ENCODE data around the gene POLR3H. TPM values are rescaled to one million over a fixed set of nuclear protein-coding genes. Genes with fewer than 3 reads are reported as not detected.

POLR3H gene
- total RNA-seq, 2 donors from 2014 or later, result 11.2 to 19.5 TPM

GRCh38 chr22:41539146-41540005, 4.9 kb downstream of the POLR3H start:
- no peak overlapping the region for H3K4me3 Mint-ChIP-seq
- DNase-seq (no peak), ATAC-seq (no peak)
- H3K9me3 ChIP-seq (ENCODE audit: control insufficient read depth, low read length, poor library complexity, severe bottlenecking), result no peaks in the 10 kb centered on the region
- no peaks in the 10 kb centered on the region for H3K27me3 Mint-ChIP-seq
- peak overlapping the region; percentile 66 for H3K27ac Mint-ChIP-seq
- H3K36me3 Mint-ChIP-seq (ENCODE audit: low read depth), result peaks cover 2% of the 10 kb centered on the region
- H3K4me1 Mint-ChIP-seq, result peaks cover 26% of the 10 kb centered on the region

GRCh38 chr22:41538583-41538982, 5.7 kb downstream of the POLR3H start:
- H3K4me1 Mint-ChIP-seq, result peaks cover 23% of the 10 kb centered on the region
- no peaks in the 10 kb centered on the region for H3K27me3 Mint-ChIP-seq
- DNase-seq (no peak), ATAC-seq (no peak)
- H3K36me3 Mint-ChIP-seq (ENCODE audit: low read depth), result peaks cover 2% of the 10 kb centered on the region
- H3K9me3 ChIP-seq (ENCODE audit: control insufficient read depth, low read length, poor library complexity, severe bottlenecking), result no peaks in the 10 kb centered on the region
- no peak overlapping the region for H3K4me3 Mint-ChIP-seq
- H3K27ac Mint-ChIP-seq, result no peak overlapping the region

- ATAC-seq (no peak), DNase-seq (no peak)
- peaks cover 19% of the 10 kb centered on the region for H3K4me1 Mint-ChIP-seq
- H3K27ac Mint-ChIP-seq, result peak overlapping the region; percentile 66
- H3K4me3 Mint-ChIP-seq, result no peak overlapping the region
- H3K27me3 Mint-ChIP-seq, result no peaks in the 10 kb centered on the region
- H3K36me3 Mint-ChIP-seq (ENCODE audit: low read depth), result peaks cover 2% of the 10 kb centered on the region
- no peaks in the 10 kb centered on the region for H3K9me3 ChIP-seq (ENCODE audit: control insufficient read depth, low read length, poor library complexity, severe bottlenecking)
These were observed 7.1 kb downstream of the POLR3H start for GRCh38 chr22:41537203-41537602.

GRCh38 chr22:41535244-41535643, 9.0 kb downstream of the POLR3H start:
- no peaks in the 10 kb centered on the region for H3K27me3 Mint-ChIP-seq
- no peak overlapping the region for H3K4me3 Mint-ChIP-seq
- no peaks in the 10 kb centered on the region for H3K9me3 ChIP-seq (ENCODE audit: control insufficient read depth, low read length, poor library complexity, severe bottlenecking)
- DNase-seq (no peak), ATAC-seq (no peak)
- no peak overlapping the region for H3K27ac Mint-ChIP-seq
- H3K4me1 Mint-ChIP-seq, result peaks cover 8% of the 10 kb centered on the region
- H3K36me3 Mint-ChIP-seq (ENCODE audit: low read depth), result peaks cover 2% of the 10 kb centered on the region

- ATAC-seq, result no peak
- peak overlapping the region; percentile 54 for H3K27ac Mint-ChIP-seq
These were observed 10.1 kb downstream of the POLR3H start for GRCh38 chr22:41534219-41534618.

GRCh38 chr22:41532908-41533825, 11.1 kb downstream of the POLR3H start:
- DNase-seq, result peak; percentile 43 to 57 (median 56)
- Mint-ChIP-seq H3K27ac (no peak overlapping the region), H3K27me3 (no peaks in the 10 kb centered on the region), H3K4me3 (no peak overlapping the region), H3K36me3 (ENCODE audit: low read depth) (peaks cover 4% of the 10 kb centered on the region), H3K4me1 (peaks cover 6% of the 10 kb centered on the region)
- no peaks in the 10 kb centered on the region for H3K9me3 ChIP-seq (ENCODE audit: control insufficient read depth, low read length, poor library complexity, severe bottlenecking)
- ATAC-seq, result peak; percentile 77

More at GRCh38 chr22:41534219-41534618, 10.1 kb downstream of the POLR3H start:
- Mint-ChIP-seq H3K27me3 (no peaks in the 10 kb centered on the region), H3K36me3 (ENCODE audit: low read depth) (no peaks in the 10 kb centered on the region), H3K4me1 (peaks cover 4% of the 10 kb centered on the region), H3K4me3 (no peak overlapping the region)
- no peak for DNase-seq
- no peaks in the 10 kb centered on the region for H3K9me3 ChIP-seq (ENCODE audit: control insufficient read depth, low read length, poor library complexity, severe bottlenecking)

- H3K36me3 Mint-ChIP-seq (ENCODE audit: low read depth), result peaks cover 4% of the 10 kb centered on the region
- no peaks in the 10 kb centered on the region for H3K9me3 ChIP-seq (ENCODE audit: control insufficient read depth, low read length, poor library complexity, severe bottlenecking)
- no peak overlapping the region for H3K4me3 Mint-ChIP-seq
- peaks cover 6% of the 10 kb centered on the region for H3K4me1 Mint-ChIP-seq
- peak overlapping the region; percentile 39 for H3K27ac Mint-ChIP-seq
- no peaks in the 10 kb centered on the region for H3K27me3 Mint-ChIP-seq
- DNase-seq (no peak), ATAC-seq (no peak)
These were observed 12.4 kb downstream of the POLR3H start for GRCh38 chr22:41531715-41532477.

GRCh38 chr22:41530890-41531714, 13.2 kb downstream of the POLR3H start:
- H3K36me3 Mint-ChIP-seq (ENCODE audit: low read depth), result peaks cover 4% of the 10 kb centered on the region
- H3K9me3 ChIP-seq (ENCODE audit: control insufficient read depth, low read length, poor library complexity, severe bottlenecking), result no peaks in the 10 kb centered on the region
- ATAC-seq (no peak), DNase-seq (no peak)
- no peaks in the 10 kb centered on the region for H3K27me3 Mint-ChIP-seq
- peaks cover 8% of the 10 kb centered on the region for H3K4me1 Mint-ChIP-seq
- H3K4me3 Mint-ChIP-seq, result peak overlapping the region; percentile 15
- H3K27ac Mint-ChIP-seq, result peak overlapping the region; percentile 39

GRCh38 chr22:41528938-41529561, 15.2 kb downstream of the POLR3H start:
- peaks cover 4% of the 10 kb centered on the region for H3K36me3 Mint-ChIP-seq (ENCODE audit: low read depth)
- H3K27ac Mint-ChIP-seq, result no peak overlapping the region
- H3K9me3 ChIP-seq (ENCODE audit: control insufficient read depth, low read length, poor library complexity, severe bottlenecking), result no peaks in the 10 kb centered on the region
- DNase-seq, result no peak
- ATAC-seq, result no peak
- no peaks in the 10 kb centered on the region for H3K27me3 Mint-ChIP-seq
- peaks cover 17% of the 10 kb centered on the region for H3K4me1 Mint-ChIP-seq
- peak overlapping the region; percentile 25 for H3K4me3 Mint-ChIP-seq

- ATAC-seq, result no peak
- Mint-ChIP-seq H3K36me3 (ENCODE audit: low read depth) (peaks cover 4% of the 10 kb centered on the region), H3K27ac (no peak overlapping the region)
These were observed 16.0 kb downstream of the POLR3H start for GRCh38 chr22:41528132-41528766.

GRCh38 chr22:41526830-41527799, 17.2 kb downstream of the POLR3H start:
- Mint-ChIP-seq H3K4me3 (no peak overlapping the region), H3K27ac (no peak overlapping the region), H3K36me3 (ENCODE audit: low read depth) (peaks cover 4% of the 10 kb centered on the region), H3K27me3 (no peaks in the 10 kb centered on the region), H3K4me1 (peaks cover 14% of the 10 kb centered on the region)
- ATAC-seq, result peak; percentile 69
- peak; percentile 55 to 72 (median 64) for DNase-seq
- H3K9me3 ChIP-seq (ENCODE audit: control insufficient read depth, low read length, poor library complexity, severe bottlenecking), result no peaks in the 10 kb centered on the region

More at GRCh38 chr22:41528132-41528766, 16.0 kb downstream of the POLR3H start:
- Mint-ChIP-seq H3K4me1 (peaks cover 15% of the 10 kb centered on the region), H3K4me3 (no peak overlapping the region), H3K27me3 (no peaks in the 10 kb centered on the region)
- no peak for DNase-seq
- no peaks in the 10 kb centered on the region for H3K9me3 ChIP-seq (ENCODE audit: control insufficient read depth, low read length, poor library complexity, severe bottlenecking)
